Lower leg skin (tissue), 3 donors: Measurements from ENCODE around the gene GTPBP3.

ENCODE experiments used
- POLR2A ChIP-seq, 2 donors: fragments of 450-650 bp; IDR thresholded peaks; one replicate each; pipeline ENCODE4 v1.6.1; 2016 to 2017; ENCODE audit warnings: antibody characterized with exemption in 2 of 2, mild to moderate bottlenecking in 1 of 2, moderate library complexity in 1 of 2
- TF ChIP-seq, protein P1 (sequence below), 3 donors: fragments of 450-650 bp; IDR thresholded peaks; one replicate each; pipeline ENCODE4 v1.5.1; 2016; ENCODE audit warnings: antibody characterized with exemption in 3 of 3, mild to moderate bottlenecking in 3 of 3, moderate library complexity in 2 of 3

GRCh38 chr19:17365361-17365760 lies 28.0 kb downstream of the GTPBP3 start:
- TF ChIP-seq, protein P1, sequence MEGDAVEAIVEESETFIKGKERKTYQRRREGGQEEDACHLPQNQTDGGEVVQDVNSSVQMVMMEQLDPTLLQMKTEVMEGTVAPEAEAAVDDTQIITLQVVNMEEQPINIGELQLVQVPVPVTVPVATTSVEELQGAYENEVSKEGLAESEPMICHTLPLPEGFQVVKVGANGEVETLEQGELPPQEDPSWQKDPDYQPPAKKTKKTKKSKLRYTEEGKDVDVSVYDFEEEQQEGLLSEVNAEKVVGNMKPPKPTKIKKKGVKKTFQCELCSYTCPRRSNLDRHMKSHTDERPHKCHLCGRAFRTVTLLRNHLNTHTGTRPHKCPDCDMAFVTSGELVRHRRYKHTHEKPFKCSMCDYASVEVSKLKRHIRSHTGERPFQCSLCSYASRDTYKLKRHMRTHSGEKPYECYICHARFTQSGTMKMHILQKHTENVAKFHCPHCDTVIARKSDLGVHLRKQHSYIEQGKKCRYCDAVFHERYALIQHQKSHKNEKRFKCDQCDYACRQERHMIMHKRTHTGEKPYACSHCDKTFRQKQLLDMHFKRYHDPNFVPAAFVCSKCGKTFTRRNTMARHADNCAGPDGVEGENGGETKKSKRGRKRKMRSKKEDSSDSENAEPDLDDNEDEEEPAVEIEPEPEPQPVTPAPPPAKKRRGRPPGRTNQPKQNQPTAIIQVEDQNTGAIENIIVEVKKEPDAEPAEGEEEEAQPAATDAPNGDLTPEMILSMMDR (IDR thresholded peaks at IDR 0.05): no peak
- no peak for TF ChIP-seq POLR2A (IDR thresholded peaks at IDR 0.05)
